H1 (cell line): ENCODE results near the gene FLOT1. TPM values are rescaled to one million over a fixed set of nuclear protein-coding genes. Genes with fewer than 3 reads are reported as not detected.

ENCODE experiments used
- CEBPB ChIP-seq: IDR thresholded peaks from 2 replicates; pipeline ENCODE4 v1.6.1; 2012; ENCODE audit warnings: low read depth, low read length
- CHD7 ChIP-seq: fragments of 300-600 bp; sonication (generic); IDR thresholded peaks from 2 replicates; pipeline ENCODE4 v1.7.1; 2012; ENCODE audit warnings: low read length, moderate library complexity, mild to moderate bottlenecking, inconsistent platforms; ENCODE audit not compliant: insufficient replicate concordance
- EP300 ChIP-seq, 2 experiments: IDR thresholded peaks; 1 replicate in 1 of 2; 2 replicates in 1 of 2; pipeline ENCODE4 v1.6.1; 2011 to 2012; ENCODE audit warnings: low read depth in 2 of 2, low read length in 2 of 2, mild to moderate bottlenecking in 2 of 2, borderline replicate concordance in 1 of 2, inconsistent platforms in 1 of 2, moderate library complexity in 1 of 2
- POU5F1 ChIP-seq: IDR thresholded peaks from 2 replicates; pipeline ENCODE4 v1.6.1; 2011; ENCODE audit warnings: low read depth, mild to moderate bottlenecking, low read length, moderate library complexity
- RAD21 ChIP-seq, 2 experiments: IDR thresholded peaks in 1 of 2; conservative IDR thresholded peaks in 1 of 2; 2 replicates each; pipeline ENCODE4 v1.6.1; 2011; ENCODE audit warnings: low read depth in 2 of 2, low read length in 2 of 2, improper control_type of control experiment in 1 of 2, inconsistent platforms in 1 of 2, mild to moderate bottlenecking in 1 of 2, moderate library complexity in 1 of 2
- SP4 ChIP-seq: IDR thresholded peaks from 2 replicates; pipeline ENCODE4 v1.6.1; 2012; ENCODE audit warnings: low read length, inconsistent platforms
- TAF1 ChIP-seq: IDR thresholded peaks from 2 replicates; pipeline ENCODE4 v1.6.1; 2011; ENCODE audit warnings: mild to moderate bottlenecking, low read depth, low read length
- TEAD4 ChIP-seq: IDR thresholded peaks from 2 replicates; pipeline ENCODE4 v1.6.1; 2012; ENCODE audit warnings: low read depth, low read length, inconsistent platforms, mixed read lengths
- USF2 ChIP-seq: IDR thresholded peaks from 2 replicates; pipeline ENCODE4 v1.6.1; 2011; ENCODE audit warnings: low read length, improper control_type of control experiment
- polyA plus RNA-seq, 7 experiments: library from polyadenylated mRNA; depleted of rRNA in 3 of 7; stranded (reverse) in 5 of 7; unstranded in 2 of 7; fragments of >200 nt in 5 of 7; fragments of 200-250 nt in 2 of 7; gene quantifications; 1 replicate in 5 of 7; 2 replicates in 1 of 7; 4 replicates in 1 of 7; pipeline versions ENCODE4 v1.2.1 to v1.2.3, GENCODE V29; 2011 to 2013; ENCODE audit warnings: missing spikeins in 2 of 7, mixed read lengths in 2 of 7
- total RNA-seq: library from RNA; stranded (reverse); fragmentation: NEBNext Ultra II Directional; extraction: Animal tissue kit (Norgen Biotek cat#: 25700); gene quantifications from 2 replicates; pipeline ENCODE4 v1.2.1, GENCODE V29; 2021

FLOT1 gene
- total and polyA plus RNA-seq, 2 of the 8 experiments (the other 6 are each of a cell fraction or from before 2014, with no cell fraction given): 87.5 to 88.1 TPM

GRCh38 chr6:30744054-30744805, 1.7 kb upstream of the FLOT1 start, which contains the start of gene IER3 (continued):
- peak; percentile 59; the same call in 1 of the 2 replicates for TF ChIP-seq SP4
- TF ChIP-seq CHD7: no peak
- TF ChIP-seq TAF1: peak; percentile 97
- TF ChIP-seq EP300 (IDR thresholded peaks at IDR 0.05; ENCODE audit: borderline replicate concordance in 1 of 2, low read depth in 2 of 2, low read length in 2 of 2): no peak; a peak in 1 of 3 replicates
- no peak for TF ChIP-seq CEBPB
- TF ChIP-seq TEAD4: no peak
- peak; percentile 35 to 57; a peak in 3 of 4 replicates for TF ChIP-seq RAD21 (IDR thresholded peaks at IDR 0.05 in 1 of 2, conservative IDR thresholded peaks at IDR 0.05 in 1 of 2; ENCODE audit: low read depth in 2 of 2, low read length in 2 of 2)
- no peak for TF ChIP-seq USF2
- TF ChIP-seq POU5F1: no peak
